NCI-H146 (cell line): ENCODE results near the gene ZFYVE28.
"Not testable (repeated sequence)": the region's sequence is repeated elsewhere in the genome, so short reads cannot be mapped to it uniquely, and the experiment has no call there.

Experiments
- DNase-seq: peaks from one replicate; lab custom pipeline; 2025; lab: John Stamatoyannopoulos, UW

Gene ZFYVE28

DNA sequence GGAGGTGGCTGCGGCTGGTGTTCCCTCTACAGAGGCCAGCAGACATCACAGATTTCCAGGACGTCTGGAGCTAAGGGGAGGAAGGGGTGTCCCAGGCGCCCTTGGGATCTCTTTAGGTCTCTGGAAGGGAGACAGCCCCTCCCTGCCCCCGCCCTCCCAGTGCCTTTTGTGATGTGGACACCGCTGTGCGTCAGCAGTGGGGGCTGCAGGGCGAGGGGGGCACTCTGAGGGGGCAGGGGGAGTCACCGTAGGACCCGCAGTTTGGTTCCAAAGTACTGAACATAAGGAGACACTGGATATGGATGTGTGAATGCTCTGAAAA lies 130.9 kb downstream of the ZFYVE28 start:
- DNase-seq: no peak

GRCh38 chr4:2286904-2287593 lies 131.4 kb downstream of the ZFYVE28 start:
- DNase-seq: no peak

DNA sequence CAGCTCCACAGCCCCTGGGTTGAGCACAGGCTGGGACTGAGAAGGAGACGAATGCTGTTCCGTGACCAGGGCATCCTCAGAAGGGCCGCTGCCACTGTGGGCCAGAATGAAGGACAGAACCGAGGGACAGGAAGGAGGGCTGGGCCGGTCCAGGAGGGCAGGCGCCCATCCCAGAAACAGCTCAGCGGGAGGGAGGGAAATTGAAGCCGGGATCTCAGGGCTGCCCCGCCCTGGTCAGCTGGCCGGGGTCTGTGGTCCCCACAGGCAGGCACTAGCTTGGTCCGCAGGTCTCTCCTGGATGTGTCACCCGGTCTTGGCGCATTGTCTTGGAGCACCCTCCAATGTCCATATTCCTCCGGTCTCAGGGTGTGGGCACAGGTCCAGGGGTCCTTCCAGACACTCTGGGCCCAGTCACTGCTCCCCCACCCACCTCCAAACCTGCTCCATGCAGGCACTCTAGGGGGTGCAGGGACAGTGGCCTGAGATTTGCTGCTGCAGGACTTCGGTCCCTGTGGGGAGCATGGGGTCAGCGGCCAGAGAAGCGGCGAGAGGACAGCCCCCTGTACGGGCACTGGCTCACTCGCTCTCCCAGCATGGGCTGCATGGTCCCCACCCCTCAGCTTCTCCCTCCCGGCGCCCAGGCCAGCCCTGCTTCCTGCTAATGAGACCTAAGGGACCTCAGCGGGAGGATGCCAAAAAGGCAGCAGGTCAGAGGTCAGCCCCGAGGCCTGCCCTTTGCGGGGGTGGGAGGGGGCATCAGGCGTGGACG lies 132.6 kb downstream of the ZFYVE28 start:
- DNase-seq: no peak

DNA sequence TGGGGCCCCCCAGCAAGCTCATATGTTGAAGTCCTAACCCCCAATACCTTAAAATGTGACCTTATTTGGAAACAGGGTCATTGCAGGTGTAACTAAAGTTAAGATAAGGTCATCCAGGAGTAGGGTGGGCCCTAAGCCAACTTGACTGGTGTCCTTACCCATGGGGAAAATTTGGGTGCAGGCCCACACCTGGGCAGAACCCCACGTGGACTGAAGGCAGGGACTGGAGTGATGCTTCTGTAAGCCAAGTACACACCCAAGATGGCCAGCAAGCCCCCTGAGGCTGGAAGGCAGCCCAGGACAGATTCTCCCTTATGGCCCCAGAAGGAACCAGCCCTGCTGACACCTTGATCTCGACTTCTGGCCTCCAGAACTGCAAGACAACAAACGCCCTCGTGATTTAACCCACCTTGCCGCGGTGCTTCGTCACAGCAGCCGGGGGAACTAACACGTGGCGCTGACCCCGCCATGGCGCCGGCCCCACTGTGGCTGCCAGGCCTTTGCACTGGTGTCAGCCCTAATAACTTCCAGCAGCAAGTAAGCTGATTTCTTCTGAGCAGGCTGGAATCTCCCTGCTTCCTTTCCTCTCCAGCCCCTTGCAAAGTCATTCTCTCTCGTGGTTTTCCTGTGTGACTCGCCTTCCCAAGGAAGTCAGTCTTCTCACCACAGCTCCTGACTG lies 133.4 kb downstream of the ZFYVE28 start:
- DNase-seq: no peak

- DNase-seq: no peak
Measured at GRCh38 chr4:2284161-2284933, 134.1 kb downstream of the ZFYVE28 start.

DNA sequence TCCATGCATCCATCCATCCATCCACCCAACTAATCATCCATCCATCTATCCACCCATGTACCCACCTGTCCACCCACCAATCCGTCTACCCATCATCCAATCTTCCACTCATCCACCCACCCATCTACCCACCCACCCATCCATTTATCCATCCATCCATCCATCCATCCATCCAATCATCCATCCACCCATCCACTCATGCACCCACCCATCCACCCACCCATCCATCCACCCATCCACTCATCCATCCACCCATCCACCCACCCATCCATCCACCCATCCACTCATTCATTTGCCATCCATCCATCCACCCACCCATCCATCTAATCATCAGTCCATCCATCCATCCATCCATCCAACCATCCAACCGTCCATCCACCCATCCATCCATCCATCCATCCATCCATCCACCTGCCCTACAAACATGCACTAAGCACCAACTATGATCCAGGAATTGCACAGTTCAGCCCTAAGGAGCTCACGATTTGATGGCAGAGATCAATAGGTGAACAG lies 135.2 kb downstream of the ZFYVE28 start:
- DNase-seq: no peak

- no peak for DNase-seq
Measured at GRCh38 chr4:2281575-2282343, 136.7 kb downstream of the ZFYVE28 start.

DNA sequence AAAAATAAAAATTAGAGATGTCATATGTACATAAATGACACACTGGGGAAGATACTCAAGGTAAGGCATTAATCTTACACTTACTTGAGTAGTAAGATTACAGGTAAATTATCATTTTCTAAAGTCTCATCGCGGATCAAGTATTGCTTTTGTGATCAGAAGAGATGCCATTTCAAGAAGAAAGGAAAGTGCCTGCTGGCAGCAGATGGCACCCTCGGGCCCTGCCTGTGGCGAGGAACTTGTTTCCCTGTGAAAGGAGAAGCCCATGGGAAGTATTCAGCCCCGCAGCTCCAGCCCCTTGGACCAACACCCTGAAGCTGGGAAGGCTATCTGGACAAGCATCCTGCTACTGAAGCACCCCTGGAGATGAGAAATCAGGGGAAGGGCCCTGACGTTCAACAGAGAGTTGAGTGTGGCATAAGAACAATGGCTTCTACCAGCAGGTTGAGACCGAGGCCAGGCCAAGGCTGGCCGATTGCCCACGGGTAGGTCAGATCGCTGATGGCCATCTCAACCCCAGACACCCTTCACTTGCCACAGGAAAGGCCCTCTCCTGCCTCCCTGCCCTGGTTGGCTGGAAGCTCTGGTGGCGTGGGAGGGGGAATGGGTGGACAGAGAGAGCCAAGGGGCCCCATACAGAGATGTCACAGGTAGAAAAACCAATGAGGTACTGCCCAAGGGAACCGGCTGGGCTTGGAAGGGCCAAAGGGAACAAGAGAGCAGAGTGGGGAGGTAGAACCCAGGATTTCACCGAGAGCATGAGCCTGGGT lies 137.7 kb downstream of the ZFYVE28 start:
- no peak for DNase-seq

DNA sequence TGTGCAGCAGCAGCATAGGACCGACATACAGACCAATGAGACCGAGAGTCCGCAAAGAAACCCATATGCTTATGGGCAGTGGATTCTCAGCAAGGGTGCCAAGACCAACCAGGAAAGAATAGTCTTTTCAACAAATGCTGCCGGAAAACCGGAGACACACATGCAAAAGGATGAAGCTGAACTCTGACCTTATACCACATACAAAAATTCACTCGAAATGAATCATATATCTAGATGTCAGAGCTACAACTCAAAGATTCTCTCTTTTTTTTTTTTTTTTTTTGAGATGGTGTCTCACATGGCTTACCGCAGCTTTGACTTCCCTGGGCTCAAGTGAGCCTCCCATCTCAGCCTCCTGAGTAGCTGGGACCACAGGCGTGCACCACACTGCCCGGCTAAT lies 140.5 kb downstream of the ZFYVE28 start:
- DNase-seq: no peak

- no peak for DNase-seq
Measured at GRCh38 chr4:2276581-2277325, 141.7 kb downstream of the ZFYVE28 start.

DNA sequence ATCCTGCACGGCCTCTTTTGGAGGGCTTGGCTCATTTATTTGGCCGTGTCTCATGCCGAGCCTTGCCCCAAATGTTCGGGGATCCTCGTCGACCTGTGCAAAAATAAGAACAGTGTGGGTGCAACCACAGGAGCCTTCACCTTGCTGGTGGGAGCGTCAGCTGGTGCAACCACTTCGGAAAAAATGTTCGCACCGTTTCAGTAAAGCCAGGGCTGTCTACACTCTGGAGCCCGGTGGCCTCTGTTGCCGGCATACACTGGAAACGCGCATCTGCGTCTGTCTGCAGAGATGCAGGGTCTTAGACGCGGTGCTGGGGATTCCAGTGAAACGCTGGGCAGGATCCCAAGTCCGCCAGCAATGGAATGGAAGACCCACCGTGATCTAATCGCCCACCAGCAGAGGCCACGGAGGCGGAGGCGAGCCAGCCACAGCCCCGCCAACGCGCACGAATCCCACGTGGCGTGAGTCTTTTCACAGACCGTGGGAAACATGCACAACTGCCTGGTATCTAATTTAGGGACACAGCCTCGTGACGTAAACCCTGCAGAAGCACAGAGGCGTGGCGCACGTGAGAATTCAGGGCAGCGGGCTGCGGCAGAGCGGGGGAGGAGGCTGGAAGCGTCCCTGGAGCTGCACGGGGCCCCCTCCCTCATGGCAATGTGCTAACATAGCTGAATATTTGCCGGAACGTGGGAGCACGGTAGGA lies 142.7 kb downstream of the ZFYVE28 start:
- DNase-seq: no peak

- DNase-seq: not testable (repeated sequence)
Measured at GRCh38 chr4:2275044-2275397, 143.4 kb downstream of the ZFYVE28 start.

DNA sequence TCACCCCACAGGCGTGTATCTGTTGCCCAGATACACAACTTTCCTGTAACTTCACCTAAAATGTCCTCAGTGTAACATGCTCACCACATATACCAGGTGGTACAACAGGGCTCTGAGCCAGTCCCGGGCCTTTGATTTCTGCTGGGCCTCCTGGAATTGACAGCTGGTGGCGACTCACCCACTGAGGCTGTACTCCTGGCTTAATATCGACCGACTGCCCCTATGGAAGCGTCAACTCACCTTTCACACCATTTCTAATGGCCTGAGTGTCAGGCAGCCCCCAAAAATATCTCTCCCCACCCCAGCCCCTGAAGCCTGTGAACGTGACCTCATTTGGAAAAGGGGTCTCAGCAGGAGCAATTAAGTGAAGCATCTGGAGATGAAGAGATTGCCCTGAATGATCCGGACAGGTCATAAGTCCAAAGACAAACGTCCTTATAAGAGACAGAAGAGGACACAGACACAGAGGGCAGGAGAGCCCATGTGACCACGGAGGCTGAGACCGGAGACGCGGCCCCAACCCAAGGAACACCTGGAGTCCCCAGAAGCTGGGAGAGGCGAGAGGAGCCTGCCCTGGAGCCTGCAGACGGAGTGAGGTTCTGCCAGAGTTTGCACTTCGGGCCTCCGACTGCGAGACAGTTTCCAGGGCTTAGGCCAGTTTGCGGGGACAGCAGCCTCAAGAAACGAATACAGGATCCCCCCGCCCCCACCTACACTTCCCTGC lies 144.0 kb downstream of the ZFYVE28 start:
- no peak for DNase-seq

- DNase-seq: no peak
Measured at GRCh38 chr4:2273657-2274319, 144.7 kb downstream of the ZFYVE28 start.

GRCh38 chr4:2273221-2273620 lies 145.2 kb downstream of the ZFYVE28 start:
- no peak for DNase-seq

DNA sequence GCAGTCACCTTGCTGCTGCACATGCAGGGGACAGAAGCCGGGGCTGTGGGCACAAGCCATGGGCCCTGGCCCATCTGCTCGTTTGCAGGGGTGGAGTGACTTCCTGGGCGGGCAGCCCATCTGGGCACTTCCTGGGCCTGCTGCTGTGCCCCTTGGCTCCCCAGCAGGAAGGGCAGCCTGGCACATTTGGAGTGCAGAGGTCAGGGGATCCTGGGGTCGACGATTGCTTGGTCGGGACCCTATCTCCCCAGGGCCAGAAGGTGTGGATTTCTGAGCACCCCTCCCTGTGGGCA lies 145.7 kb downstream of the ZFYVE28 start:
- DNase-seq: no peak

GRCh38 chr4:2272026-2272827 lies 146.2 kb downstream of the ZFYVE28 start:
- DNase-seq: no peak
